Mesodermal cell (in vitro differentiated cells): ENCODE measurements around the gene NAV2.

Source experiments
- H3K27ac ChIP-seq: 2 replicates; pipeline ENCODE4 v1.7.0; 2013; ENCODE audit warnings: mild to moderate bottlenecking, low read depth, low read length, moderate library complexity; ENCODE audit not compliant: severe bottlenecking
- H3K36me3 ChIP-seq: 2 replicates; pipeline ENCODE4 v1.7.1; 2013; ENCODE audit warnings: mild to moderate bottlenecking, low read length, moderate library complexity; ENCODE audit not compliant: control insufficient read depth, insufficient read depth
- H3K4me1 ChIP-seq: one replicate; pipeline ENCODE4 v1.7.1; 2013; ENCODE audit warnings: mild to moderate bottlenecking, low read length; ENCODE audit not compliant: insufficient read depth, control insufficient read depth, poor library complexity, severe bottlenecking
- H3K4me3 ChIP-seq: 2 replicates; pipeline ENCODE4 v1.7.0; 2013; ENCODE audit warnings: low read length, control low read depth, mild to moderate bottlenecking; ENCODE audit not compliant: insufficient read depth, poor library complexity, severe bottlenecking; ENCODE audit errors: extremely low read depth
- H3K9me3 ChIP-seq: 2 replicates; pipeline ENCODE4 v1.7.1; 2013; ENCODE audit warnings: mild to moderate bottlenecking, low read length, moderate library complexity; ENCODE audit not compliant: control insufficient read depth
- WGBS, 2 experiments: methylation state at CpG; one replicate each; pipeline ENCODE4 v1.1.5; 2013; ENCODE audit warnings: missing lambda C conversion rate in 2 of 2; ENCODE audit not compliant: insufficient coverage in 2 of 2; 5-methylcytosine and 5-hydroxymethylcytosine counted together

NAV2 gene

GRCh38 chr11:20056109-20056949 lies 343.7 kb downstream of the NAV2 start:
- H3K4me3 ChIP-seq = no peak overlapping the region
- 89 to 100% methylated on average over 3 to 4 of the region's 8 CpGs for WGBS, 2 experiments
- H3K36me3 ChIP-seq = peaks cover 89% of the 10 kb centered on the region
- H3K27ac ChIP-seq = no peak overlapping the region
- H3K9me3 ChIP-seq = no peaks in the 10 kb centered on the region
- H3K4me1 ChIP-seq = peaks cover 4% of the 10 kb centered on the region

GRCh38 chr11:20056950-20057943 lies 344.6 kb downstream of the NAV2 start:
- Histone ChIP-seq H3K27ac (peak overlapping the region; percentile 29), H3K4me3 (no peak overlapping the region), H3K4me1 (peaks cover 4% of the 10 kb centered on the region), H3K9me3 (no peaks in the 10 kb centered on the region), H3K36me3 (peaks cover 87% of the 10 kb centered on the region)
- WGBS, 2 experiments = 96% methylated on average over 5 to 6 of the region's 8 CpGs

GRCh38 chr11:20058749-20059458 lies 346.3 kb downstream of the NAV2 start:
- Histone ChIP-seq H3K4me1 (peaks cover 4% of the 10 kb centered on the region), H3K36me3 (peaks cover 83% of the 10 kb centered on the region), H3K27ac (no peak overlapping the region), H3K9me3 (no peaks in the 10 kb centered on the region), H3K4me3 (no peak overlapping the region)
- 100% methylated on average over 1 to 2 of the region's 3 CpGs for WGBS, 2 experiments

GRCh38 chr11:20059587-20060021 lies 347.0 kb downstream of the NAV2 start:
- WGBS, 2 experiments = 94 to 96% methylated on average over 3 to 4 of the region's 4 CpGs
- Histone ChIP-seq H3K9me3 (no peaks in the 10 kb centered on the region), H3K4me1 (peaks cover 4% of the 10 kb centered on the region), H3K4me3 (no peak overlapping the region), H3K27ac (no peak overlapping the region), H3K36me3 (peaks cover 82% of the 10 kb centered on the region)

- H3K27ac ChIP-seq = no peak overlapping the region
- peaks cover 76% of the 10 kb centered on the region for H3K36me3 ChIP-seq
- 97% methylated on average over 2 of the region's 3 CpGs for WGBS, 2 experiments
- no peak overlapping the region for H3K4me3 ChIP-seq
- H3K4me1 ChIP-seq = peaks cover 4% of the 10 kb centered on the region
- no peaks in the 10 kb centered on the region for H3K9me3 ChIP-seq
These were observed 347.5 kb downstream of the NAV2 start for GRCh38 chr11:20060181-20060580.

GRCh38 chr11:20060647-20061205 lies 348.1 kb downstream of the NAV2 start:
- peaks cover 4% of the 10 kb centered on the region for H3K4me1 ChIP-seq
- H3K4me3 ChIP-seq = no peak overlapping the region
- 92 to 97% methylated on average over 6 to 7 of the region's 7 CpGs for WGBS, 2 experiments
- H3K9me3 ChIP-seq = no peaks in the 10 kb centered on the region
- H3K27ac ChIP-seq = no peak overlapping the region
- H3K36me3 ChIP-seq = peaks cover 71% of the 10 kb centered on the region

- Histone ChIP-seq H3K9me3 (no peaks in the 10 kb centered on the region), H3K27ac (no peak overlapping the region), H3K4me3 (no peak overlapping the region), H3K36me3 (peaks cover 60% of the 10 kb centered on the region), H3K4me1 (peaks cover 4% of the 10 kb centered on the region)
- WGBS, 2 experiments = 100% methylated on average over 1 of the region's 5 CpGs; no CpG with 5 or more reads in 1 of the 2 experiments
These were observed 349.1 kb downstream of the NAV2 start for GRCh38 chr11:20061776-20062175.

GRCh38 chr11:20064961-20065405 lies 352.3 kb downstream of the NAV2 start:
- WGBS, 2 experiments = 55 to 73% methylated on average over 2 of the region's 2 CpGs
- Histone ChIP-seq H3K4me3 (no peak overlapping the region), H3K9me3 (no peaks in the 10 kb centered on the region), H3K27ac (no peak overlapping the region), H3K36me3 (peaks cover 49% of the 10 kb centered on the region), H3K4me1 (no peaks in the 10 kb centered on the region)

GRCh38 chr11:20065406-20065805 lies 352.8 kb downstream of the NAV2 start:
- Histone ChIP-seq H3K27ac (no peak overlapping the region), H3K4me1 (no peaks in the 10 kb centered on the region), H3K4me3 (no peak overlapping the region), H3K36me3 (peaks cover 49% of the 10 kb centered on the region), H3K9me3 (no peaks in the 10 kb centered on the region)
- WGBS, 2 experiments = 90% methylated on average over 1 to 2 of the region's 2 CpGs
